ENCODE data around the gene SHC2. TPM values are rescaled to one million over a fixed set of nuclear protein-coding genes. Genes with fewer than 3 reads are reported as not detected.

The SHC2 gene
- total and polyA plus RNA-seq, 2 of the 13 experiments (the other 11 are each of a cell fraction or from before 2014, with no cell fraction given), result 9.0 to 18.3 TPM

GRCh38 chr19:506404-507285 lies 45.8 kb upstream of the SHC2 start (continued):
- TF ChIP-seq, protein P1, sequence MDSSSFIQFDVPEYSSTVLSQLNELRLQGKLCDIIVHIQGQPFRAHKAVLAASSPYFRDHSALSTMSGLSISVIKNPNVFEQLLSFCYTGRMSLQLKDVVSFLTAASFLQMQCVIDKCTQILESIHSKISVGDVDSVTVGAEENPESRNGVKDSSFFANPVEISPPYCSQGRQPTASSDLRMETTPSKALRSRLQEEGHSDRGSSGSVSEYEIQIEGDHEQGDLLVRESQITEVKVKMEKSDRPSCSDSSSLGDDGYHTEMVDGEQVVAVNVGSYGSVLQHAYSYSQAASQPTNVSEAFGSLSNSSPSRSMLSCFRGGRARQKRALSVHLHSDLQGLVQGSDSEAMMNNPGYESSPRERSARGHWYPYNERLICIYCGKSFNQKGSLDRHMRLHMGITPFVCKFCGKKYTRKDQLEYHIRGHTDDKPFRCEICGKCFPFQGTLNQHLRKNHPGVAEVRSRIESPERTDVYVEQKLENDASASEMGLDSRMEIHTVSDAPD (CRISPR knock-in tag; IDR thresholded peaks at IDR 0.05), result no peak
- TF ChIP-seq ASH2L (IDR thresholded peaks at IDR 0.05; ENCODE audit: insufficient read length, low read depth, low read length) (no peak), HNRNPK (IDR thresholded peaks at IDR 0.05; ENCODE audit: low read depth, low read length, poor library complexity, severe bottlenecking) (no peak), ZNF766 (CRISPR knock-in tag; IDR thresholded peaks at IDR 0.05; ENCODE audit: borderline replicate concordance) (no peak), FOXA3 (CRISPR knock-in tag; IDR thresholded peaks at IDR 0.05) (0 out of 2 replicates have a peak, but pooled peaks have one; percentile 19), SETDB1 (CRISPR knock-in tag; IDR thresholded peaks at IDR 0.05; ENCODE audit: borderline replicate concordance) (no peak), MAFG (CRISPR knock-in tag; IDR thresholded peaks at IDR 0.05) (no peak), HNRNPUL1 (IDR thresholded peaks at IDR 0.05; ENCODE audit: low read depth, low read length) (no peak), CREB3 (CRISPR knock-in tag; IDR thresholded peaks at IDR 0.05) (no peak), ZNF737 (CRISPR knock-in tag; IDR thresholded peaks at IDR 0.05; ENCODE audit: borderline replicate concordance) (no peak), DR1 (CRISPR knock-in tag; IDR thresholded peaks at IDR 0.05) (no peak; the same call in 1 of the 2 replicates), ZBTB7A (CRISPR knock-in tag; IDR thresholded peaks at IDR 0.05) (peak; percentile 99), ZNF784 (CRISPR knock-in tag; IDR thresholded peaks at IDR 0.05; ENCODE audit: borderline replicate concordance) (no peak), ZNF496 (CRISPR knock-in tag; IDR thresholded peaks at IDR 0.05; ENCODE audit: insufficient replicate concordance) (no peak), CCDC6 (CRISPR knock-in tag; IDR thresholded peaks at IDR 0.05) (peak; percentile 34; the same call in 1 of the 2 replicates)
- TF ChIP-seq, protein P2, sequence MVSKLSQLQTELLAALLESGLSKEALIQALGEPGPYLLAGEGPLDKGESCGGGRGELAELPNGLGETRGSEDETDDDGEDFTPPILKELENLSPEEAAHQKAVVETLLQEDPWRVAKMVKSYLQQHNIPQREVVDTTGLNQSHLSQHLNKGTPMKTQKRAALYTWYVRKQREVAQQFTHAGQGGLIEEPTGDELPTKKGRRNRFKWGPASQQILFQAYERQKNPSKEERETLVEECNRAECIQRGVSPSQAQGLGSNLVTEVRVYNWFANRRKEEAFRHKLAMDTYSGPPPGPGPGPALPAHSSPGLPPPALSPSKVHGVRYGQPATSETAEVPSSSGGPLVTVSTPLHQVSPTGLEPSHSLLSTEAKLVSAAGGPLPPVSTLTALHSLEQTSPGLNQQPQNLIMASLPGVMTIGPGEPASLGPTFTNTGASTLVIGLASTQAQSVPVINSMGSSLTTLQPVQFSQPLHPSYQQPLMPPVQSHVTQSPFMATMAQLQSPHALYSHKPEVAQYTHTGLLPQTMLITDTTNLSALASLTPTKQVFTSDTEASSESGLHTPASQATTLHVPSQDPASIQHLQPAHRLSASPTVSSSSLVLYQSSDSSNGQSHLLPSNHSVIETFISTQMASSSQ (IDR thresholded peaks at IDR 0.05; ENCODE audit: low read depth), result no peak
- TF ChIP-seq, protein P2 (CRISPR knock-in tag; IDR thresholded peaks at IDR 0.05; ENCODE audit: borderline replicate concordance), result no peak
- TF ChIP-seq, protein P3, sequence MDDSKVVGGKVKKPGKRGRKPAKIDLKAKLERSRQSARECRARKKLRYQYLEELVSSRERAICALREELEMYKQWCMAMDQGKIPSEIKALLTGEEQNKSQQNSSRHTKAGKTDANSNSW (CRISPR knock-in tag; IDR thresholded peaks at IDR 0.05; ENCODE audit: borderline replicate concordance), result no peak; the same call in 1 of the 2 replicates
- TF ChIP-seq, protein P4, sequence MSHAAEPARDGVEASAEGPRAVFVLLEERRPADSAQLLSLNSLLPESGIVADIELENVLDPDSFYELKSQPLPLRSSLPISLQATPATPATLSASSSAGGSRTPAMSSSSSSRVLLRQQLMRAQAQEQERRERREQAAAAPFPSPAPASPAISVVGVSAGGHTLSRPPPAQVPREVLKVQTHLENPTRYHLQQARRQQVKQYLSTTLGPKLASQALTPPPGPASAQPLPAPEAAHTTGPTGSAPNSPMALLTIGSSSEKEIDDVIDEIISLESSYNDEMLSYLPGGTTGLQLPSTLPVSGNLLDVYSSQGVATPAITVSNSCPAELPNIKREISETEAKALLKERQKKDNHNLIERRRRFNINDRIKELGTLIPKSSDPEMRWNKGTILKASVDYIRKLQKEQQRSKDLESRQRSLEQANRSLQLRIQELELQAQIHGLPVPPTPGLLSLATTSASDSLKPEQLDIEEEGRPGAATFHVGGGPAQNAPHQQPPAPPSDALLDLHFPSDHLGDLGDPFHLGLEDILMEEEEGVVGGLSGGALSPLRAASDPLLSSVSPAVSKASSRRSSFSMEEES (CRISPR knock-in tag; IDR thresholded peaks at IDR 0.05), result no peak
